ENCODE measurements around the gene CSNK1E.
A peak's percentile ranks its signal among the peaks of the same experiment; 100 is the strongest.

The CSNK1E gene

DNA sequence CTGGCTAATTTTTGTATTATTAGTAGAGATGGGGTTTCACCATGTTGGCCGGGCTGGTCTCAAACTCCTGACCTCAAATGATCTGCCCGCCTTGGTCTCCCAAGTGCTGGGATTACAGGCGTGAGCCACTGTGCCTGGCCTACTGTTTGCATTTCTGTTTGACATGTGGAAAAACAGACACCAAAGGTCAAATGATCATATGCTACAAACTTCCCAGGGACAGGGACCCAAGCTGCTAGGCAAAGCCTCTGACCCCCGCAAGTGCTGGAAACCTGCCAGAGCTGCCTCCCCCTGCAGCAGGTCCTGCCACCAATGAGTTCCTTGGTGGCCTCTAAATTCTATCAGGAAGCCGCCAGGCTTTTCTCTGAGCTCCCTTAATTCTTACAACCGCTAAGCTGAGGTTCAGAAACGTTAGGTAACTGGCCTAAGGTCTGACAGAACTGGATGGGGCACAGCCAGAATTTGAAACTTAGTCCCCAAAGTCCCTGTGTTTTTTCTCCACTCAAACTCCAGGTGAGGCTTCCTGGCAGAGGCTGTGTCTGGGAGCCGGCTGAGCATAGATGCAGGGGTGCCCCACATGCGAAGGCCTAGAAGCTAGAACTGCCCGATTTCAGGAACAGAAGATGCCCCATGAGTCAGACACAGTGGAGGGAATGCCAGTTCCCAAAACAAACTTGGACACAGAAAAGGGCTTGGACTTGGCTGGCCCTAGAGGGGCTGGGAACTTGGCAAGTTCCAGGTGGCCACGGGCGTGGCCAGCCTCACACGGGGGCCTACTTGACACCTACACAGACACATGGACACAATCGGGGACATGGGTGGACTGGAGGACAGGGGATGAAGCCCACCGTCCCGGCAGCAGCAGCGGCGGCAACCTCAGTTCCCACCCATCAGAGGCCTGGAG is 7.4 kb downstream of the CSNK1E start:
- H3K4me1 Mint-ChIP-seq (ENCODE audit: low read depth in 2 of 2) = peaks cover 68 to 71% of the 10 kb centered on the region in 2 donors
- H3K4me3 Mint-ChIP-seq = no peak overlapping the region
- peaks cover 25% of the 10 kb centered on the region for H3K36me3 Mint-ChIP-seq (ENCODE audit: insufficient read depth)
- H3K9me3 Mint-ChIP-seq = no peaks in the 10 kb centered on the region
- no peak for DNase-seq
- peak overlapping the region in 1 of 2 donors; percentile 65 for H3K27ac Mint-ChIP-seq
- no peak for ATAC-seq (replicated peaks)
- H3K27me3 Mint-ChIP-seq = no peaks in the 10 kb centered on the region

DNA sequence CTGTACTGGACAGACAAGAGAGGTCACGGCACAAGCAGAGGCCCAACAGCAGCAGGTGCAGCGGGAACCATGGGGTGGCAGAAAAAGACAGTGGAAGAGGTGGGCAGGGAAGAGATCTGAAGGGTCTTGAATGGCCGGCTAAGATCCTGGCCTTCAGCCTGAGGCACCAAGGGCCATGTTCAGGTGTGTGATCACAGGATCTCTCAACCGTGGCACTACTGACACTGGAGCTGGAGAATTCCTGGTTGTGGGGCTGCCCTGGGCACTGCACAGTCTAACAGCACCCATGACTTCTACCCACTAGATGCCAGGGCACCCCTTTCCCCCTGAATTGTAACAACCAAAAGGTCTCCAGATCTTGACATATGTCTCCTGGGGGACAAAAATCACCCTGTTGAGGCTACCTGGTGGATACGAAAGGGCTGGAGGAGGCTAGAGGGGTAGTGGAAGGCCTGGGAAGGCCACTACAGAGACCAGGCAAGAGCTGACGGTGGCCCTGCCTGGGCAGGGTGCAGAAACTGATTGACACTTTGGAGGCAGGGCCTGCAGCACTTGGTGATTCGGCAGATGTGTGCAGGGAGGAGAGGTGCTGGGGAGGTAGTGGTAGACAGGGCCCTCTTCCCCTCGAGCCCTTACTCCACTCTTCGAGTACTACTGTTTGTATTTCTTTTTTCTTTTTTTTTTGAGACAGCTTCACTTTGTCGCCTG is 8.3 kb downstream of the CSNK1E start:
- peaks cover 26% of the 10 kb centered on the region for H3K36me3 Mint-ChIP-seq (ENCODE audit: insufficient read depth)
- H3K9me3 Mint-ChIP-seq = no peaks in the 10 kb centered on the region
- no peaks in the 10 kb centered on the region for H3K27me3 Mint-ChIP-seq
- no peak for ATAC-seq (replicated peaks)
- peak overlapping the region; percentile 50 to 71 for H3K27ac Mint-ChIP-seq
- H3K4me3 Mint-ChIP-seq = no peak overlapping the region
- peaks cover 64 to 67% of the 10 kb centered on the region in 2 donors for H3K4me1 Mint-ChIP-seq (ENCODE audit: low read depth in 2 of 2)
- DNase-seq = no peak

DNA sequence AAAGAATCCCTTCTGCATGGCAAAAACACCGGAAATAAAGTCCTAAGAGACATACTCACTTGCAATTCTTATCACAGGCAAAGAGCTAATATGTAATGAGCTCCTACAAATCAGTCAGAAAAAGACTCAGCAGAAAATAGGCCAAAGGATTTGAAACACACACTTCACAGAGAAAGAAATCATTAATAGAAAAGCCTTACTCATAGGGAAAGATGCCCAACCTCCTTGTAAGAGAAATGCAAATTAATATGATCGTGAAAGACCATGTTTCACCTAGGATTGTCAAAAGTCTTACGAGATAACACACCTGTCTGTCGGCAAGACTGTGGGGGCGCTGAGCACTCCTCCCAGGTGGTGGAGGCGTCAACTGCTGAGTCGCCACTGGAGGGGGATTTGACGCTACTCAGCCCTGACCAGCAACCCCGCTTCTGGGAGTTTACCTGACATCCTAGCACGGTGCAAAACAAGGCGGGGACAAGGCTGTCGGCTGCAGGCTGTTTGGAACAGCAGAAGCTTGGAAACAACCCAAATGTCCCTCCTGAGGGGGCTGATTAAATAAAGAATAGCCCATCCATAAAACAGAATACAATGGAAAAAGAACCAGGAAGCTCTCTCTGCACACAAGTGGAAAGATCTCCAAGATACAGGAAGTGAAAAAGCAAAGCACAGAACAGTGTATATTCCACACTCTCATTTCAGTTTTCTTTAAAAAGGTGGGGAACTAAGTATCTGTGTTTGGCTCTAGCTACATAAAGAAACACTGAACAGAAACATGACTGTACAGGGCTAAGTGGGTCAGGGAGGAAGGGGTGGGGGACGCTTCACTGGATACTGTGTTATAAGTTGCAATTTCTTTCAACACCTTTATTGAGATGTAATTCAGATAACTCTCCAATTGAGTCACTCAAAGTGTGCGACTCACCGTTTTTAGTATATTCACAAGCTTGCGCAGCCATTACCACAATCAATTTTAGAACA is 11.5 kb downstream of the CSNK1E start:
- Mint-ChIP-seq H3K36me3 (ENCODE audit: insufficient read depth) (peaks cover 42% of the 10 kb centered on the region), H3K4me3 (peak overlapping the region; percentile 65 to 76), H3K4me1 (ENCODE audit: low read depth in 2 of 2) (peaks cover 38 to 41% of the 10 kb centered on the region in 2 donors), H3K27me3 (no peaks in the 10 kb centered on the region), H3K27ac (peak overlapping the region; percentile 66 to 89), H3K9me3 (no peaks in the 10 kb centered on the region)
- peak; percentile 91 for ATAC-seq (replicated peaks)
- peak in 2 of 3 experiments; percentile 27 to 29 for DNase-seq

DNA sequence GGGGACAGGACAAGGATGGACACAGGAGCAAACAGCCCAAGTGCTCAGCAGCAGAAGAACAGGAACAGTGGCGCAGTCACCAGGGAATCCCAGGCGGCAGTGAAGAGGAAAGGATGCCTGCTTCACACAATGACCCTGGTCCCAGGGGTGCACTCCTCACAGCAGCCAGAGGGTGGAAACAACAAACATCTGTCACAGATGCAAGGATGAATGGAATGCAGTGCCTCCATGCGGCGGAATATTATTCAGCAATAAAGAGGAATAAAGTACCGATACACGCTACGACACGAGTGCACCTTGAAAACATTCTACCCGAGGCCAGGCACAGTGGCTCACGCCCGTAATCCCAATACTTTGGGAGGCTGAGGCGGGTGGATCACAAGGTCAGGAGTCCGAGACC is 12.7 kb downstream of the CSNK1E start:
- peaks cover 48% of the 10 kb centered on the region for H3K36me3 Mint-ChIP-seq (ENCODE audit: insufficient read depth)
- H3K4me1 Mint-ChIP-seq (ENCODE audit: low read depth in 2 of 2) = peaks cover 35 to 36% of the 10 kb centered on the region in 2 donors
- H3K27ac Mint-ChIP-seq = peak overlapping the region in 1 of 2 donors; percentile 71
- no peaks in the 10 kb centered on the region for H3K9me3 Mint-ChIP-seq
- DNase-seq (no peak), ATAC-seq (replicated peaks) (no peak)
- H3K4me3 Mint-ChIP-seq = peak overlapping the region in 1 of 2 donors; percentile 12
- H3K27me3 Mint-ChIP-seq = no peaks in the 10 kb centered on the region

DNA sequence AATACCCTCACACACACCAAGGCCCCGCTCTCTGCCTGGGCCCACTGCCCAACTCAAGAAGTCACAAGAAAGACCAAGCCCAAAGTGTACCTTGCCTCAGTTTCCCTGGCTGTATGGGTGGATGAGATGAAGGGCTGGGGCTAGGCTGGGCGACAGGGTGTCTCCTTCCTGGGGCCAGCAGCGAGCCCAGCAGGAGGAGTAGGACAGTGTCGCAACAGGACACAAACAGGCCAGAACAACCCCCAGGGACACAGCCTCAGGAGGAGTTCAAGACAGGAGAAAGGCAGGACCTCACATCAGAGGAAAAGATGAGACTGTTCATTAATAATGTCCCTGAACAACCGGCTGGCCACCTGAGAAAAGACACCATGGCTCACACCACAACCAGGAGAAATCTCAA is 13.3 kb downstream of the CSNK1E start:
- peak overlapping the region; percentile 59 to 71 for H3K27ac Mint-ChIP-seq
- H3K27me3 Mint-ChIP-seq = no peaks in the 10 kb centered on the region
- H3K36me3 Mint-ChIP-seq (ENCODE audit: insufficient read depth) = peaks cover 53% of the 10 kb centered on the region
- DNase-seq (no peak), ATAC-seq (replicated peaks) (no peak)
- H3K9me3 Mint-ChIP-seq = no peaks in the 10 kb centered on the region
- H3K4me3 Mint-ChIP-seq = no peak overlapping the region
- peaks cover 33% of the 10 kb centered on the region in 2 donors for H3K4me1 Mint-ChIP-seq (ENCODE audit: low read depth in 2 of 2)

DNA sequence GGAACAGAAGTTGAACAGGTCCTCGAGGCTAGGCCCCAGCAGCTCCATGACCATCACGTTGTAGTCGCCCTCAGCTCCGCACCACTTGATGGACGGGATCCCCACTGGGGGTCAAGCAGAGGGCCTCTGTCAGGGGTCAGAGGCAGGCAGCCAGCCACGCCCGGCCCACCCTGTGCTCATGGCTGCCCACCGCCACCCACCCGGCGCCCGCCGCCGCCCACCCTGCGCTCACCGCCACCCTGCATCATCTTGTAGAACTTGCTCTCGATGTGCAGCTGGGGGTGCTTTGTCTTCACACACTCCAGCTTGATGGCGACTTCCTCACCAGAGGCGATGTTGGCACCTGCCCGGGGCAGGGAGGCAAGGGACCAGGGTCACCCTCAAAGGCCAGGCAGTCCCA is 14.3 kb downstream of the CSNK1E start:
- Mint-ChIP-seq H3K27me3 (no peaks in the 10 kb centered on the region), H3K9me3 (no peaks in the 10 kb centered on the region), H3K36me3 (ENCODE audit: insufficient read depth) (peaks cover 57% of the 10 kb centered on the region), H3K4me3 (no peak overlapping the region), H3K4me1 (ENCODE audit: low read depth in 2 of 2) (peaks cover 26 to 27% of the 10 kb centered on the region in 2 donors), H3K27ac (no peak overlapping the region)
- DNase-seq (no peak), ATAC-seq (replicated peaks) (no peak)

DNA sequence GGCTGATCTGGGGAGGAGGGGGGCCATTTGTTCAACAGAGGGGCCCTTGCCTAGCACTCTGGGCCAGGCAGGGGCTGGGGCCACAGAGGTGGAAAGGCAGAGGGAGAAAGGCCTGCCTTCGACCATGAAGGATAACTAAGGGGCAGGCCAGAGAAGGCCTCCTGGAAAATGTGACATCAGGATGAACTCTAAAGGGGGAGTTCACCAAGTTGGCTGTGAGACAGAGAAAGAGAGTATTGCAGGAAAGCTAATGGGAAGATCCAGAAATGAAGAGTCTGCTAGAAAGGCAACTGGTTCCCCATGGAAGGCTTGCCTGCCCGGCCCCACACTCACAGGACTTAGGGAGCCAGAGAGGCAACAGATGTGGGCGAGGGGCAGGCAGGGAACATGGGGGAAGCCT is 16.3 kb downstream of the CSNK1E start:
- Mint-ChIP-seq H3K9me3 (no peaks in the 10 kb centered on the region), H3K27me3 (no peaks in the 10 kb centered on the region), H3K4me1 (ENCODE audit: low read depth in 2 of 2) (peaks cover 16 to 17% of the 10 kb centered on the region in 2 donors), H3K27ac (no peak overlapping the region), H3K36me3 (ENCODE audit: insufficient read depth) (peaks cover 67% of the 10 kb centered on the region), H3K4me3 (no peak overlapping the region)
- ATAC-seq (replicated peaks) = no peak
- DNase-seq = no peak

DNA sequence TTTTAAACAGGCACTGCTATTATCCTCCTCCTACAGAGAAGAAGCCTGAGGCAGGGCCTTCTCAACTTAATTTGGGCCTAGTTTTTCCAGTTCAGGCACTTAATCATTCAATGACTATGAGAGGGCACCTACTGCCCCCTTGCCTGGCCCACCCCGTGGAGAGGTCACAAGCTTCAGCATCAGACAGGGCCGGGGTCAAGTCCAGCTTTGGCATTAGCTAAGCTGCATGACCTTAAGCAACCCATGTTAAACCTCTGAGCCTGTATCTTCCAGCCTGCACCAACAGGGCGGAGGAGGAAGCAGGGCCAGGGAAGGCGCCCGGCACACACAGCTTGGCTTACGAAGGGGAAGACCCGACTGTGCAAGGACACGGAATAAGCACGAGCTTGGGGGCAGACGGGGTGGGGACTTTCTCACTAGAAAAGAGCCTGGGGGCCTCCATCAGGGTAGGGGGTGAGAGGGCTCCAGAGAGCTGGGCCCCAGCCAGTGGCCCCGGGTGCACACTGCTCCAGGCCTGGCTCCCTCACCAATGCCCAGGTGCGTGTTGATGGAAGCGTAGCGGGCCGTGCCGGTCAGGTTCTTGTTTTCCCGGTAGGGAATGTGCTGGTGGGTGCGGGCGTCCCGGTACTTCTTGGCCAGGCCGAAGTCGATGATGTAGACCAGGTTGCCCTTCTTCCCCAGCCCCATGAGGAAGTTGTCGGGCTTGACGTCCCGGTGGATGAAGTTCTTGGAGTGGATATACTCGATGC is 16.9 kb downstream of the CSNK1E start:
- H3K4me1 Mint-ChIP-seq (ENCODE audit: low read depth in 2 of 2) = peaks cover 10 to 11% of the 10 kb centered on the region in 2 donors
- DNase-seq (no peak), ATAC-seq (replicated peaks) (no peak)
- H3K27me3 Mint-ChIP-seq = no peaks in the 10 kb centered on the region
- H3K4me3 Mint-ChIP-seq = no peak overlapping the region
- H3K9me3 Mint-ChIP-seq = no peaks in the 10 kb centered on the region
- no peak overlapping the region for H3K27ac Mint-ChIP-seq
- H3K36me3 Mint-ChIP-seq (ENCODE audit: insufficient read depth) = peaks cover 72% of the 10 kb centered on the region

DNA sequence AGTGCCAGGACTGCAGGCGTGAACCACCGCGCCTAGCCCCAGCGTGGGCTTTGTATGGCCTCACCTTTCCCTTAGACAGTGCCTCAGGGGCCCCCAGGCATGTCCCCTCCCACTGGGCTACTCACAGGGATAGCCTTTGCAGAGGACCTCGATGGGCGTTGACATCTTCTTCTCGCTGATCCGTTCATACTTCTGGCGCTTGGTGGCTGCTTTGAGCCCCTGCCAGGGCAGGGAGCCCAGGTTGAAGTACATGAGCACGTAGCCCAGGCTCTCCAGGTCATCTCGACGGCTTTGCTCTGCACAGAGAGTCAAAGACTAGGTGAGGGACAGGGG is 17.5 kb downstream of the CSNK1E start:
- ATAC-seq (replicated peaks) = no peak
- Mint-ChIP-seq H3K36me3 (ENCODE audit: insufficient read depth) (peaks cover 77% of the 10 kb centered on the region), H3K9me3 (no peaks in the 10 kb centered on the region), H3K27ac (peak overlapping the region in 1 of 2 donors; percentile 35), H3K4me3 (no peak overlapping the region), H3K27me3 (no peaks in the 10 kb centered on the region), H3K4me1 (ENCODE audit: low read depth in 2 of 2) (peaks cover 9% of the 10 kb centered on the region in 2 donors)
- DNase-seq = no peak

DNA sequence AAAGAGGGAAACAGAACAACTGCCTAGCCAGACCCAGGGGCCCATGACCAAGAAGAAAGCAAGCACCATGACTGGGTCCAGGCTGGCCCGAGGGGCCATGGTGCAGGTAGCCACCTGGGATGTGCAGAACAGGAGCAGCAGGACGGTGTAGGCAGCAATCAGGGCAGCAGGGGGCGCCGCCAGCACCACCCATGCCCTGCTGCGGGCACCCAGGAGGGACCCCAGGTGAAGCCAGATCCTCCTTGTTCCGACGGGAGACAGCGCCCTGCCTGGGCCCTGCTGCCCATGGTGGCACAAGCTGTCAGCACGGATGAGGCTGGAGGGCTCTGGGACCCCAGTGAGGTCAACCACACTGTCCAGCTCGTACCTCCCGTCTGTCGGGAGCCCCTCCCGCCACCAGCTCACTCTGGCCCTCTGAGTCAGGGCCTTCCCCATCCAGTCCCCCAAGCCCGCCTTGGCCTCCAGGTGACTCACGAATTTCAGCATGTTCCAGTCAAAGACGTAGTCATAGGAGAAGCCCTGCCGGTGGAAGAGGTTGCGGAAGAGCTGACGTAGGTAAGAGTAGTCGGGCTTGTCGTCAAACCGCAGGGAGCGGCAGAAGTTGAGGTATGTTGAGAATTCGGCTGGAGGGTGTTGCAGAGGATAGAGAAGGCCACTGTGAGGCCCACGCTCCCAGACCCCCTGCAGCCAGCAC is 18.8 kb downstream of the CSNK1E start:
- peak; percentile 34 to 39 (median 37) for DNase-seq
- H3K27me3 Mint-ChIP-seq = no peaks in the 10 kb centered on the region
- peaks cover 83% of the 10 kb centered on the region for H3K36me3 Mint-ChIP-seq (ENCODE audit: insufficient read depth)
- no peak overlapping the region for H3K4me3 Mint-ChIP-seq
- H3K4me1 Mint-ChIP-seq (ENCODE audit: low read depth in 2 of 2) = peaks cover 0 to 1% of the 10 kb centered on the region in 2 donors
- no peaks in the 10 kb centered on the region for H3K9me3 Mint-ChIP-seq
- ATAC-seq (replicated peaks) = peak; percentile 80
- H3K27ac Mint-ChIP-seq = peak overlapping the region in 1 of 2 donors; percentile 55

DNA sequence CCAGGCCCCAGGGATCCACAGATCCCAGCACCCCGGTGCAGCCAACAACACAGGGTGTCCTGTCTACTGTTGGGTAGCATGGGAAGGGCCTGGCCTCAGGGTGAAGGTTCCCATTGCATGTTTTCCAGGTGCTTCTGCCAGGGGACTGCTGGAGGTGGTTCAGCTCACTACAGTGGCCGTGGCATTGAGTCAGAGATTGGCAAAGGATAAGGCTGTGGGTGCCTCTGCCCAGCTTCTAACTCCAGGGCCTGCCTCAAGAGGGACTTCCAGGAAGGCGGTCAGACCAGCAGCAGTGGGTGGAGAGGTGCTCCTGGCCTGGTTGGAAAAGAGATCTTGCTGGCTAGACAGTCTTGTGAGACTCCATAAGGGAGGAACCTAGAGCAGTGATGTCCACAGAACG is 20.9 kb downstream of the CSNK1E start:
- DNase-seq = no peak
- Mint-ChIP-seq H3K4me3 (no peak overlapping the region), H3K27ac (no peak overlapping the region), H3K36me3 (ENCODE audit: insufficient read depth) (peaks cover 81% of the 10 kb centered on the region), H3K9me3 (no peaks in the 10 kb centered on the region), H3K4me1 (ENCODE audit: low read depth in 2 of 2) (peaks cover 0 to 1% of the 10 kb centered on the region in 2 donors), H3K27me3 (no peaks in the 10 kb centered on the region)
- ATAC-seq (replicated peaks) = no peak

DNA sequence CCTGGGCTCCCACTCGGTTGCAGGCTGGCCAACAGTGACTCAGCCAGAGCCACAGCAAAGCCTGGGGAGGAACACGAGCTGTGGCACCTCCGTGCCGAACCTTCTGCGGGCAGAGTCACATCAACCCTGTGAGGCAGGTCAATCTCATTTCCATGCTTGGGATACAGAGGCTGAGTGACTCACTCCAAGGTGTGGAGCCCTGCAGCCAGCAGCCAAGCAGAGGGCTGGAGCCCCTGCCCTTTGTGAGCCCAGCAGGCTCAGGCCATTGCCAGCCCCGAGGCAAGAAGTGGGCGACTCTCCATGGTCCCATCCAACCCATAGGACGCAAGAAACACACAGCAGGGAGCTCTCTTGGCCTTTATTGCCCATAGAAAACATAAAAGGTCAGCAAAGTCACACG is 21.4 kb downstream of the CSNK1E start:
- Mint-ChIP-seq H3K4me3 (no peak overlapping the region), H3K4me1 (ENCODE audit: low read depth in 2 of 2) (peaks cover 0 to 1% of the 10 kb centered on the region in 2 donors), H3K27me3 (no peaks in the 10 kb centered on the region), H3K9me3 (no peaks in the 10 kb centered on the region), H3K27ac (peak overlapping the region in 1 of 2 donors; percentile 84), H3K36me3 (ENCODE audit: insufficient read depth) (peaks cover 81% of the 10 kb centered on the region)
- ATAC-seq (replicated peaks) = no peak
- DNase-seq = no peak

Data from effector memory CD8-positive, alpha-beta T cell (primary cell).